NCI-H2107 treated with DMSO at 0.1 percent for 48 hours (cell line): Measurements from ENCODE around the gene DRG2.

ENCODE experiments used
- DNase-seq: peaks from one replicate; lab custom pipeline; 2025; ENCODE audit not compliant: unreplicated experiment; lab: John Stamatoyannopoulos, UW

Gene DRG2

GRCh38 chr17:18074566-18075272, 13.0 kb upstream of the DRG2 start:
- no peak for DNase-seq

GRCh38 chr17:18076936-18077335, 10.8 kb upstream of the DRG2 start:
- DNase-seq: no peak

GRCh38 chr17:18079543-18079942, 8.2 kb upstream of the DRG2 start:
- no peak for DNase-seq

- DNase-seq: no peak
These were observed 3.5 kb upstream of the DRG2 start for GRCh38 chr17:18084256-18084655.

GRCh38 chr17:18089613-18090012, 1.9 kb downstream of the DRG2 start:
- no peak for DNase-seq

- DNase-seq: no peak
These were observed 6.1 kb downstream of the DRG2 start for GRCh38 chr17:18093616-18094408.

- no peak for DNase-seq
These were observed 6.7 kb downstream of the DRG2 start for GRCh38 chr17:18094409-18094807.

GRCh38 chr17:18099516-18099915, 11.8 kb downstream of the DRG2 start:
- DNase-seq: no peak

- no peak for DNase-seq
These were observed 12.9 kb downstream of the DRG2 start for GRCh38 chr17:18100616-18101015.

- no peak for DNase-seq
These were observed 14.1 kb downstream of the DRG2 start for GRCh38 chr17:18101828-18102227.

GRCh38 chr17:18102640-18103039, 14.9 kb downstream of the DRG2 start:
- no peak for DNase-seq

- no peak for DNase-seq
These were observed 17.3 kb downstream of the DRG2 start for GRCh38 chr17:18105027-18105426.

- no peak for DNase-seq
These were observed 17.8 kb downstream of the DRG2 start for GRCh38 chr17:18105595-18105994.

- no peak for DNase-seq
These were observed 18.5 kb downstream of the DRG2 start for GRCh38 chr17:18106211-18106610.

GRCh38 chr17:18107061-18107790, 19.5 kb downstream of the DRG2 start:
- no peak for DNase-seq

GRCh38 chr17:18107971-18108370, 20.2 kb downstream of the DRG2 start:
- no peak for DNase-seq

- no peak for DNase-seq
These were observed 20.9 kb downstream of the DRG2 start, which contains the start of gene MYO15A for GRCh38 chr17:18108401-18109312. MYO15A (plus strand) TSS chr17:18108756; CDS start chr17:18118801, 10,045 bp downstream.

- no peak for DNase-seq
These were observed 22.3 kb downstream of the DRG2 start for GRCh38 chr17:18109935-18110485.

- DNase-seq: no peak
These were observed 22.9 kb downstream of the DRG2 start for GRCh38 chr17:18110636-18111145.

- DNase-seq: no peak
These were observed 23.7 kb downstream of the DRG2 start for GRCh38 chr17:18111330-18111971.
